Erythroblast (primary cell): Measurements from ENCODE around the gene MAP2K6.

Experiments used
- GATA1 ChIP-seq: IDR thresholded peaks from 2 replicates; pipeline ENCODE4 v1.6.1; 2011; ENCODE audit warnings: low read depth, mild to moderate bottlenecking, control low read depth, low read length, moderate library complexity
- POLR2A ChIP-seq: IDR thresholded peaks from 2 replicates; pipeline ENCODE4 v1.6.1; 2011; ENCODE audit warnings: mild to moderate bottlenecking, low read length

DNA sequence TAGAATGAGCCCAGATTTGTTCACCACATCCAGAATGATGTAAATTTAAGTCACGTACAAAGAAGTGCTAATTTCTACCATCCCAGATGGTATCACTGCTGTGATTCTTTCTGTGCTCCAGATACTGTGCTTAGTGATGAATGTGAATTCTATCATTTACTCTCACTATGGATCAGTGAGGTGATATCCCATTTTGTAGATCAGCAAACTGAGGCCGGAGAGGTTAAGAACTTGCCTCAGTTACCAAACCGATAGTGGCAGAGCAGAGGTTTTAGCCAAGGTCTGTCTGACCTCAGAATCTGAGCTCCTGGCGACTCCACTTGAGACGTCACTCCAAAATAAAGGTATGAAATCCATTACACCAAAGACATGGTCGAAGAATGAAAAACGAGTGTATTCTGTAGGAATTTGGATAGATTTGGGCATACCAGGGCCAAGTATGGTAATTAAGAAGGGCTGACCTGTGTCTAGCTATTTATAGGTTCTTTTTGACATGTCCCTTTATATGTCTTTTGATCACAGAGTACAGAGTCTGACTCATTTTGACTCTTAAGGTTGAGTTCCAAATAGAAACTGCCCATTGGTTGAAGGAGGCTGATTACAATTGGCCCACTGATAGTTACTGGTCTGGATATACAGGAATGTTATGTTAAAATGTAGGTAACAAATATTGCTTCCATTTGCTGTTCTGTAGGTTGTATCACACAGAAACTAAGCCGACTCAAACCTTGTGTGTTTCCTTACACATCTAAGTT lies 10.0 kb downstream of the MAP2K6 start:
- TF ChIP-seq POLR2A (no peak), GATA1 (no peak)
